ENCODE data around the gene ADCY9. TPM values are rescaled to one million over a fixed set of nuclear protein-coding genes. Genes with fewer than 3 reads are reported as not detected.

Gene ADCY9
- total RNA-seq, 4 donors from 2014 or later = 19.0 to 32.7 (median 29.6) TPM

DNA sequence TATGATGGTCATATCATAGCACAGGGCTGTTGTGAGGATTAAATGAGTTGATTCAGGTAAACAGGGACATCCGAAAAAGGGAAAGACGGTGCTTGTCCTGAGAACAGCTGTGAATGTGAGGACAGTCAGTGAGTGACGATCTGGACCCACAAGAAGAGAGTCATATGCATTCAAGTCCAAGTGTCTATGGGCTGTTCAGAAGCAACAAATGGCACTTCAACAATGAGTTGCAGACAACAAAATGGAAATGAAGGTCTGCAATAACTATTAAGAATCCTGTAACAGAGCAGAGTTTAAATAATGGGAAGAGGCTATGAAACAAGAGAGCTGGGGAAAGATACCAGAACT, 100.3 kb downstream of the ADCY9 start:
- no peak overlapping the region for H3K4me3 ChIP-seq
- H3K9me3 ChIP-seq = no peaks in the 10 kb centered on the region
- peaks cover 0 to 78% (median 6%) of the 10 kb centered on the region in 4 donors for H3K4me1 ChIP-seq
- H3K36me3 ChIP-seq = no peaks in the 10 kb centered on the region
- WGBS, 2 donors = 49 to 67% methylated on average over 3 of the region's 3 CpGs
- TF ChIP-seq EP300 (IDR thresholded peaks at IDR 0.05) (no peak), POLR2A (IDR thresholded peaks at IDR 0.05) (no peak)
- TF ChIP-seq, protein P1, sequence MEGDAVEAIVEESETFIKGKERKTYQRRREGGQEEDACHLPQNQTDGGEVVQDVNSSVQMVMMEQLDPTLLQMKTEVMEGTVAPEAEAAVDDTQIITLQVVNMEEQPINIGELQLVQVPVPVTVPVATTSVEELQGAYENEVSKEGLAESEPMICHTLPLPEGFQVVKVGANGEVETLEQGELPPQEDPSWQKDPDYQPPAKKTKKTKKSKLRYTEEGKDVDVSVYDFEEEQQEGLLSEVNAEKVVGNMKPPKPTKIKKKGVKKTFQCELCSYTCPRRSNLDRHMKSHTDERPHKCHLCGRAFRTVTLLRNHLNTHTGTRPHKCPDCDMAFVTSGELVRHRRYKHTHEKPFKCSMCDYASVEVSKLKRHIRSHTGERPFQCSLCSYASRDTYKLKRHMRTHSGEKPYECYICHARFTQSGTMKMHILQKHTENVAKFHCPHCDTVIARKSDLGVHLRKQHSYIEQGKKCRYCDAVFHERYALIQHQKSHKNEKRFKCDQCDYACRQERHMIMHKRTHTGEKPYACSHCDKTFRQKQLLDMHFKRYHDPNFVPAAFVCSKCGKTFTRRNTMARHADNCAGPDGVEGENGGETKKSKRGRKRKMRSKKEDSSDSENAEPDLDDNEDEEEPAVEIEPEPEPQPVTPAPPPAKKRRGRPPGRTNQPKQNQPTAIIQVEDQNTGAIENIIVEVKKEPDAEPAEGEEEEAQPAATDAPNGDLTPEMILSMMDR (IDR thresholded peaks at IDR 0.05) = no peak
- DNase-seq (ENCODE audit: low spot score in 2 of 2) = no peak
- peak overlapping the region in 2 of 4 donors; percentile 31 to 50 for H3K27ac ChIP-seq
- H3K27me3 ChIP-seq = no peaks in the 10 kb centered on the region

DNA sequence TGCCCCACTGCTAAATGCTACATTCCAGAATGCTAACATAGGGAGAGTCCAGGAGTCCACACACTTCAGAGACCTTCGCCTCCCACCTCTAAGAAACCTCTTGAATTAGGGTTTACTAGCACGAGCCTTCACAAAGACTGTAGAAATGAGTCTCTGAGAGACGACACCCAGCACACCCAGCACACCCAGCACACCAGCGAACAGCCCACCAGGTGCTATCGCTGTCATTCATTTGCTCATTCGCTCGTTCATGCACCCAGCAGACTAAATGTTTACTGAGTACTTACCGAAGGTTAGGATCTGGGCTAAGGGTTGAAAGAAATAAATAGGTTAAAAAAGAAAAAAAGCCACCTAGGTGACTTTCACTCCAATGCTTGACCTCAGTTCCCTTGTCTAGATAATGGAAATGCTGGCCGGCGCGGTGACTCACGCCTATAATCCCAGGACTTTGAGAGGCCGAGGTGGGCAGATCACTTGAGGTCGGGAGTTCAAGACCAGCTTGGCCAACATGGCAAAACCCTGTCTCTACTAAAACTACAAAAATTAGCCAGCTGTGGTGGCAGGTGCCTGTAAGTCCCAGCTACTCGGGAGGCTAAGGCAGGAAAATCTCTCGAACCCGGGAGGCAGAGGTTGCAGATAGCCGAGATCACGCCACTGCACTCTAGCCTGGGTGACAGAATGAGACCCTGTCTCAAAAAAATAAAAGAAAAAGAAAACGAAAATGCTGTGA, 100.8 kb downstream of the ADCY9 start:
- Histone ChIP-seq H3K4me1 (peaks cover 0 to 75% (median 6%) of the 10 kb centered on the region in 4 donors), H3K36me3 (no peaks in the 10 kb centered on the region), H3K4me3 (no peak overlapping the region), H3K27me3 (no peaks in the 10 kb centered on the region), H3K9me3 (no peaks in the 10 kb centered on the region), H3K27ac (peak overlapping the region in 2 of 4 donors; percentile 31 to 50)
- TF ChIP-seq, protein P1 (IDR thresholded peaks at IDR 0.05) = no peak
- TF ChIP-seq POLR2A (IDR thresholded peaks at IDR 0.05) = no peak
- no peak for TF ChIP-seq EP300 (IDR thresholded peaks at IDR 0.05)
- 86 to 89% methylated on average over 19 of the region's 20 CpGs for WGBS, 2 donors
- no peak for DNase-seq (ENCODE audit: low spot score in 2 of 2)

DNA sequence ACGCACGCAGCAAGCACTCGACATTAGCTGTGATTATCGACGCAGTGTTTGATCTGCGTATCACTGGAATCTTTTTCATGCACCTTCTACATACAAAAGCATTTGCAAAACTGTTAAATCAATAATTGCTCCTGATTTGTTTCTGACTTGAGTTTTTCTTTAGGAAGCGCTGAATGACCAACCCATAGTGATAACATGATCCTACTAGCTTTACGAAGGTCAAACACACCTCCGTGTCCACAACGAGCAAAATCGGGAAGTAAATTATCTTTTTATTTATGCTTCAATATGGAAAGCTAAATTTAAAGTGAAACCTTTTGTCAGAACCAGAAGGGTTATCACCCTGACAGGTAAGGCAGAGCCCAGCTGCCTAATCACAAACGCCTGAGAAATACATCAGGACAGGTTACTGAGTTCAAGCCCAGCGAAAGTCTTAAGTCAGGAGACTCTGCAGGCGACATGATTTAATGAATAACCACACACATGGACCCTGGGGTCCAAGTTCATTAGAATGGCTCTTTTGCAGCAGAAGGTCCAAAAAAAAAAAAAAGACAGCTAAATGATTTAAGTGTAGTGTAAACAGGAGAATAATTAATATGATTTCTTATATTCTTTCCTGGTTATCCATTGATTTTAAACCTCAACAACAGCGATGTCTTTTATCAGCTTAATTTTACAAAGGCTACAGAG, 104.2 kb downstream of the ADCY9 start:
- DNase-seq (ENCODE audit: low spot score in 2 of 2) = no peak
- no peak overlapping the region for H3K4me3 ChIP-seq
- H3K4me1 ChIP-seq = peaks cover 0 to 50% (median 6%) of the 10 kb centered on the region in 4 donors
- TF ChIP-seq, protein P1 (IDR thresholded peaks at IDR 0.05) = no peak
- TF ChIP-seq POLR2A (IDR thresholded peaks at IDR 0.05) (no peak), EP300 (IDR thresholded peaks at IDR 0.05) (no peak)
- no peaks in the 10 kb centered on the region for H3K9me3 ChIP-seq
- WGBS, 2 donors = 90% methylated on average over 15 of the region's 15 CpGs
- peak overlapping the region in 1 of 4 donors; percentile 85 for H3K27ac ChIP-seq
- H3K27me3 ChIP-seq = no peaks in the 10 kb centered on the region
- H3K36me3 ChIP-seq = no peaks in the 10 kb centered on the region

DNA sequence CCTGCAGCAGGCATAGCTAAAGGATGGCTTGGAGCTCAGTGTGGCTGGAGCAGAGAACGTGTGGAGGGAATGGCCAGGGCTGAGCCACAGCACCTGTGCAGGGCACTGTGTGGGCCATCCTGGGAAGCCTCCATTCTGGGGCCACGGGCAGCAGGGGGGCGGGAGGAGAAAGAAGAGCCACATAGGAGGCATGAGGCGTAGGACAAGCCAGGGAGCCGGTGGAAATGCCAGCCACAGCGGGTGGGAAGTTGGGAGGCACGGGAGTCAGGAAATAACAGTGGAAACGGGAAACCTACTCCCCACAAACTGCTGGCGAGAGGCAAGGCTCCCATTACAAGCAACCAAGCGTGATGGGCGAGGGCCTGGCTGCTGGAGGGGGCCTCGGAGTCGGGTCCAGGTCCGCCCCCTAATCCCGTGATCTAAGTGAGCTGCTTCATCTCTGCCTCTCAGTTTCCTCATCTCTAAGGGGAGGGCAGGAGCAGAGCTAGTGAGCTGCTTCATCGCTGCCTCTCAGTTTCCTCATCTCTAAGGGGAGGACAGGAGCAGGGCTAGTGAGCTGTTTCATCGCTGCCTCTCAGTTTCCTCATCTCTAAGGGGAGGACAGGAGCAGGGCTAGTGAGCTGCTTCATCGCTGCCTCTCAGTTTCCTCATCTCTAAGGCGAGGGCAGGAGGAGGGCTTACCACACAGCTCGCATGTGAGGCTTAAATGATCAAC, 104.9 kb downstream of the ADCY9 start:
- no peaks in the 10 kb centered on the region for H3K9me3 ChIP-seq
- WGBS, 2 donors = 78 to 81% methylated on average over 20 of the region's 20 CpGs
- peaks cover 0 to 50% (median 6%) of the 10 kb centered on the region in 4 donors for H3K4me1 ChIP-seq
- no peak for DNase-seq (ENCODE audit: low spot score in 2 of 2)
- no peaks in the 10 kb centered on the region for H3K36me3 ChIP-seq
- H3K27ac ChIP-seq = peak overlapping the region in 1 of 4 donors; percentile 47
- no peaks in the 10 kb centered on the region for H3K27me3 ChIP-seq
- TF ChIP-seq EP300 (IDR thresholded peaks at IDR 0.05) (no peak), POLR2A (IDR thresholded peaks at IDR 0.05) (no peak)
- TF ChIP-seq, protein P1 (IDR thresholded peaks at IDR 0.05) = no peak
- no peak overlapping the region for H3K4me3 ChIP-seq

All from tibial nerve (tissue), 4 donors.